Measurements from ENCODE around the gene GABRB2. TPM values are rescaled to one million over a fixed set of nuclear protein-coding genes. Genes with fewer than 3 reads are reported as not detected.

Gene GABRB2
- total and polyA plus RNA-seq, 7 experiments from 2014 or later = not detected

DNA sequence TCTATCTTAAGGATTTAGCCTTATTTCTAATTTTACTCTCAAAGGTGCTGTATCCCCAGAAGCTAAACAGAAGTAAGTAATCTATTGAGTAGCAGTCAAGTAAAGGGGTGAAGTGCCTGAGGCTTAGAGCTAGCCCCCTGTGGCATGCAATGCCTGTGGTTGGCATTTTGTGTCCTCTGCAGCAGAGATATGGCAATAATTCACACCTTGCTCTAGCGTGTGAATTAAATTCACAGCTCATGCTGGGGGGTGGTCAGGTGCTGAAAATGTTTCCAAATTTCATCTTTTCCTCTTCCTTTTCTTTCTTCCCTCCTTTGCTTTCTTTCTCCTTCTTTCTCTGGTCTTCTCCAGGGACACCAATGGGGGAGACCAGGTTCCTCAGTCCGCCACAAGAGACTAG is 262.1 kb downstream of the GABRB2 start:
- Histone ChIP-seq H3K4me3 (ENCODE audit: low read length) (no peak overlapping the region), H3K27ac (ENCODE audit: low read depth, low read length) (no peak overlapping the region), H3K9me3 (ENCODE audit: control insufficient read depth in 2 of 3, low read length in 3 of 3) (no peaks in the 10 kb centered on the region), H3K4me1 (ENCODE audit: control insufficient read depth in 2 of 2, insufficient read depth in 2 of 2, low read length in 2 of 2) (no peaks in the 10 kb centered on the region), H3K36me3 (ENCODE audit: control insufficient read depth in 2 of 3, insufficient read depth in 3 of 3, low read length in 3 of 3) (no peaks in the 10 kb centered on the region), H3K27me3 (ENCODE audit: control insufficient read depth in 2 of 2, insufficient read depth in 2 of 2, low read length in 2 of 2) (no peaks in the 10 kb centered on the region)
- ChIA-PET POLR2A (no interaction called here), CTCF (no interaction called here)
- DNase-seq = no peak
- Mint-ChIP-seq H3K4me1 (peaks cover 0 to 4% (median 0%) of the 10 kb centered on the region in 7 donors), H3K9me3 (peaks cover 0 to 14% (median 4%) of the 10 kb centered on the region in 11 donors), H3K36me3 (no peaks in the 10 kb centered on the region), H3K27ac (no peak overlapping the region), H3K27me3 (peaks cover 0 to 5% (median 0%) of the 10 kb centered on the region in 5 donors), H3K4me3 (no peak overlapping the region)
- intact Hi-C loops (cut with micrococcal nuclease) = no loop called here
- ATAC-seq = no peak

DNA sequence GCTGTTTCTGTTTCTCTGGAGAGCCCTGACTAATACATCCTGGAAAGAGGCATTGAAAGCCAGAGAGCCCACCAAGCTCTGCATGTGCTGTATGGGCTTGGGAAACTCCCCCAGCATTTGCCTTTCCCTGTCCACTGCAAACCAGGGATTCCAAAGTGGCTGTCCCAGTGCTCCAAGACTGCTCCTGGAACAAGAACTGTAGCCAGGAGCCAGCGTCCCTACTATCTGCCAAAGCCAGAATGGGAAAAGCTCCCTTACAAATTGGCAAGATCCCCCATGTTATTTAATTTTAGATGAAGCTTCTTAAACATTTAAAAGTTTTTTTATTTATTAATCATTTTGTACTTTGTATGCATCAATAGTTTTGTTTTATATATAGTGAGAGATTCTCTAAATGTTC is 263.2 kb downstream of the GABRB2 start:
- no peaks in the 10 kb centered on the region for H3K27me3 ChIP-seq (ENCODE audit: control insufficient read depth in 2 of 2, insufficient read depth in 2 of 2, low read length in 2 of 2)
- POLR2A ChIA-PET = no interaction called here
- no peaks in the 10 kb centered on the region for H3K9me3 ChIP-seq (ENCODE audit: control insufficient read depth in 2 of 3, low read length in 3 of 3)
- intact Hi-C loops (cut with micrococcal nuclease) = no loop called here
- no peak overlapping the region for H3K4me3 Mint-ChIP-seq
- H3K9me3 Mint-ChIP-seq = peaks cover 0 to 14% (median 4%) of the 10 kb centered on the region in 11 donors
- ATAC-seq = no peak
- peaks cover 0 to 4% (median 0%) of the 10 kb centered on the region in 7 donors for H3K4me1 Mint-ChIP-seq
- H3K36me3 ChIP-seq (ENCODE audit: control insufficient read depth in 2 of 3, insufficient read depth in 3 of 3, low read length in 3 of 3) = no peaks in the 10 kb centered on the region
- H3K36me3 Mint-ChIP-seq = no peaks in the 10 kb centered on the region
- H3K27ac Mint-ChIP-seq = no peak overlapping the region
- no peak overlapping the region for H3K27ac ChIP-seq (ENCODE audit: low read depth, low read length)
- no peak overlapping the region for H3K4me3 ChIP-seq (ENCODE audit: low read length)
- peaks cover 0 to 5% (median 0%) of the 10 kb centered on the region in 5 donors for H3K27me3 Mint-ChIP-seq
- no peak for DNase-seq
- no peaks in the 10 kb centered on the region for H3K4me1 ChIP-seq (ENCODE audit: control insufficient read depth in 2 of 2, insufficient read depth in 2 of 2, low read length in 2 of 2)
- CTCF ChIA-PET = no interaction called here

DNA sequence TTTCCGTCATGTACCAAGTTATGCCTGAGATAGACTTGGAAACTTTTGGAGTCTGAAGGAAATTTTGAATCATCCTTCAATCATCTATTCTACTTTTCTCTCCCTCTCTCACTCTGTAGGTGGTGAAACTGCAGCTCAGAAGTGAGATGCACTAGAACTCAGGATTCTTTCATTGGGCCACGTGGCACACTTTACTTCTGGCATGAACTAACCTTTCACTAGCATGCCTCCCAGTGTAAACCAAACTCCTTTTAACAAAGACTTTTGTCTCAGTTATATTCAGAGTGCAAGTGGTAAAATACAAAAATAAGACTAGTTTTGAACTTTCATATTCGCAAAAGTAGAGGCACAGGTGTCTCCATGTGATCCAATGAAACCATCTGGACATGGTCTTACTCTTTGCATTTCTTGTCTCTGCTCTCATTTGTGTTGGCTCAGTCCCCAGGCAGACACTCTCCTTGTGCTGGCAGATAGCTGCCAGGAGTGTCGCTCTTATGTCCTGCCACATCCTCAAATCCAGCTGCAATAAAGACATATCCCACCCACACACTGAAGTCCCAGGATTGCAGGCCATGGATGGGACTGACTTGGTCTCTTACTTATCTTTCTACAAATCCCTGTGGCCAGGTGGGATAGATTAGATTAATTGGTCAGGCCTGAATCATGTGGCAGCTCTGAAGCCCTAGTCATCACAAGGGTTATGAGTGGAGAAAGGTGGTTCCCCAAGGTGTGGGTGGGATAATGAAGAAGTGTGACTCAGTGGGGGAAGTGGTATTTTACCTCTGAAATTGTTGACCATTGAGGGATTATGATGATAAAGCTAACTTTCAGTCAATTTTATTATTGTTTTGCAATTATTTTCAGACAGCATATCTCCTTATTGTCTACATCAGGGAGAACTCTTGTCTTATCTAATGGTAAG is 267.5 kb downstream of the GABRB2 start:
- DNase-seq = no peak
- Mint-ChIP-seq H3K27me3 (peaks cover 0 to 5% (median 0%) of the 10 kb centered on the region in 5 donors), H3K4me1 (peaks cover 0 to 3% (median 0%) of the 10 kb centered on the region in 7 donors), H3K9me3 (peaks cover 0 to 12% (median 4%) of the 10 kb centered on the region in 11 donors), H3K27ac (no peak overlapping the region), H3K36me3 (no peaks in the 10 kb centered on the region), H3K4me3 (no peak overlapping the region)
- Histone ChIP-seq H3K27me3 (ENCODE audit: control insufficient read depth in 2 of 2, insufficient read depth in 2 of 2, low read length in 2 of 2) (no peaks in the 10 kb centered on the region), H3K9me3 (ENCODE audit: control insufficient read depth in 2 of 3, low read length in 3 of 3) (no peaks in the 10 kb centered on the region), H3K36me3 (ENCODE audit: control insufficient read depth in 2 of 3, insufficient read depth in 3 of 3, low read length in 3 of 3) (no peaks in the 10 kb centered on the region), H3K27ac (ENCODE audit: low read depth, low read length) (no peak overlapping the region), H3K4me1 (ENCODE audit: control insufficient read depth in 2 of 2, insufficient read depth in 2 of 2, low read length in 2 of 2) (no peaks in the 10 kb centered on the region), H3K4me3 (ENCODE audit: low read length) (no peak overlapping the region)
- intact Hi-C loops (cut with micrococcal nuclease) = no loop called here
- no peak for ATAC-seq
- POLR2A ChIA-PET = no interaction called here
- CTCF ChIA-PET = no interaction called here

DNA sequence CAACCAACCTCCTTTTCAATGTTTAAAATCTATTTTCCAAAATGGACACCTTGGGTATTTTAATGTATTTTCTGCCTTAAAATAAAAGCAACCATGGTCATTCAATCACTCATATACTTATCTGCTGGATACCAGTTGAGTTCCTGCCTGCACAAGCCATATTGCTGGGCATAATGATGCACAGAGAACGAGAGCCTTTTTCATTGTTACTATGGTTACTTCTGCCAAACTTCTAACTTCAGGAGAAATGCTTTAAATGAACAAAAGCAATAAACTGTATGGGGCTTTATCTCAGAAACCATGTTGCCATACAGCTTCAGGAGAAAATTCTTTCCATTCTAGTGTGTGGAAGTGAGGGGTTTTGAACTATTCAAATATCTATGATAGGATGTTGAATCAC is 269.5 kb downstream of the GABRB2 start:
- H3K27me3 Mint-ChIP-seq = peaks cover 0 to 5% (median 0%) of the 10 kb centered on the region in 5 donors
- peaks cover 0 to 3% (median 0%) of the 10 kb centered on the region in 7 donors for H3K4me1 Mint-ChIP-seq
- ChIA-PET POLR2A (no interaction called here), CTCF (no interaction called here)
- ATAC-seq = no peak
- Histone ChIP-seq H3K27me3 (ENCODE audit: control insufficient read depth in 2 of 2, insufficient read depth in 2 of 2, low read length in 2 of 2) (no peaks in the 10 kb centered on the region), H3K4me3 (ENCODE audit: low read length) (no peak overlapping the region), H3K4me1 (ENCODE audit: control insufficient read depth in 2 of 2, insufficient read depth in 2 of 2, low read length in 2 of 2) (no peaks in the 10 kb centered on the region), H3K27ac (ENCODE audit: low read depth, low read length) (no peak overlapping the region), H3K36me3 (ENCODE audit: control insufficient read depth in 2 of 3, insufficient read depth in 3 of 3, low read length in 3 of 3) (no peaks in the 10 kb centered on the region), H3K9me3 (ENCODE audit: control insufficient read depth in 2 of 3, low read length in 3 of 3) (no peaks in the 10 kb centered on the region)
- no peak for DNase-seq
- H3K9me3 Mint-ChIP-seq = peaks cover 0 to 9% (median 5%) of the 10 kb centered on the region in 11 donors
- no peak overlapping the region for H3K4me3 Mint-ChIP-seq
- H3K36me3 Mint-ChIP-seq = no peaks in the 10 kb centered on the region
- no peak overlapping the region for H3K27ac Mint-ChIP-seq
- intact Hi-C loops (cut with micrococcal nuclease) = no loop called here

DNA sequence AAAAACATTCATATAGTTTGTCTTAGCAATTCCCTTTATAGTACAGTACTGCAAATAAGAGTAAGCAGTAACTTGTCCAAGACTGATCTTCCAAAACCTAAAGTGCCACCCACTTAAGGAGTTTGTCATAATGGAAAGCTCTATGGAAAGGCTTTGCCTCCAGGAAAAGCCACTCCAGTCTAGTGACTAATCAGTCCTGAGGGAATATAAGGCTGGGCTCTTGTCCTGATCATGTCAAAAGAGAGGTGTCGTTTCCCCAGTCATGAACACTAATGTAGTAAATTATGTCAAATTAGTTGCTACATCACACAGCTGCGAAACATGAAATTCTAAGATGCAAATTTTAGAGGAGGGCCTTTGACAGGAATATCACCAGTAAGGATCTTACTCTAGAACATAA is 271.6 kb downstream of the GABRB2 start:
- no peak overlapping the region for H3K4me3 Mint-ChIP-seq
- no peaks in the 10 kb centered on the region for H3K4me1 Mint-ChIP-seq
- ATAC-seq = no peak
- Histone ChIP-seq H3K4me3 (ENCODE audit: low read length) (no peak overlapping the region), H3K4me1 (ENCODE audit: control insufficient read depth in 2 of 2, insufficient read depth in 2 of 2, low read length in 2 of 2) (no peaks in the 10 kb centered on the region), H3K9me3 (ENCODE audit: control insufficient read depth in 2 of 3, low read length in 3 of 3) (no peaks in the 10 kb centered on the region), H3K27me3 (ENCODE audit: control insufficient read depth in 2 of 2, insufficient read depth in 2 of 2, low read length in 2 of 2) (no peaks in the 10 kb centered on the region), H3K36me3 (ENCODE audit: control insufficient read depth in 2 of 3, insufficient read depth in 3 of 3, low read length in 3 of 3) (no peaks in the 10 kb centered on the region), H3K27ac (ENCODE audit: low read depth, low read length) (no peak overlapping the region)
- H3K9me3 Mint-ChIP-seq = peaks cover 0 to 9% (median 2%) of the 10 kb centered on the region in 11 donors
- no peak overlapping the region for H3K27ac Mint-ChIP-seq
- no peaks in the 10 kb centered on the region for H3K27me3 Mint-ChIP-seq
- ChIA-PET POLR2A (no interaction called here), CTCF (no interaction called here)
- no peaks in the 10 kb centered on the region for H3K36me3 Mint-ChIP-seq
- no peak for DNase-seq
- intact Hi-C loops (cut with micrococcal nuclease) = no loop called here

DNA sequence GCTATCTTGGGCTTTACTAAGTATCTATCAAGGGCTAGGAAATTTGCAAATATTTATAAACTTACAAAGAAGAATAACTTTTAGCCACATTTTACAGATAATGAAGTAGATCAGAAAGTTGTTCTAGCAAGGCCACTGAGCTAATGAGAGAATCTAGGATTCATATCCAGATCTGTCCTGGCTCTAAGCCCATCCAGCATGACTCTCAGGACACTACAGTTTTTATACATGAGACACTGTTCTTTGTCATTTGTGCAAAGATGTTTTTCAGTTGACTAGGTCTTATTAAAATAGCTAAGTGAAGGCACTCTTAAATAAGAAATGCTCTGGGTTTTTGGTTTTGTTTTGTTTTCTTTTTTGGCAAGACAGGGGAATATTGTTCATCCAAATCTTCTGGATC is 273.1 kb downstream of the GABRB2 start:
- H3K4me1 ChIP-seq (ENCODE audit: control insufficient read depth in 2 of 2, insufficient read depth in 2 of 2, low read length in 2 of 2) = no peaks in the 10 kb centered on the region
- CTCF ChIA-PET = interaction anchor here (0.7 kb wide), 1 partner anchor 464 kb away, joined by 4 read pairs; no protein-coding TSS in a partner anchor
- no peaks in the 10 kb centered on the region for H3K36me3 ChIP-seq (ENCODE audit: control insufficient read depth in 2 of 3, insufficient read depth in 3 of 3, low read length in 3 of 3)
- Mint-ChIP-seq H3K9me3 (peaks cover 0 to 17% (median 5%) of the 10 kb centered on the region in 11 donors), H3K36me3 (no peaks in the 10 kb centered on the region), H3K4me3 (no peak overlapping the region), H3K27ac (no peak overlapping the region), H3K4me1 (no peaks in the 10 kb centered on the region), H3K27me3 (no peaks in the 10 kb centered on the region)
- H3K4me3 ChIP-seq (ENCODE audit: low read length) = no peak overlapping the region
- H3K27me3 ChIP-seq (ENCODE audit: control insufficient read depth in 2 of 2, insufficient read depth in 2 of 2, low read length in 2 of 2) = no peaks in the 10 kb centered on the region
- DNase-seq (no peak), ATAC-seq (no peak)
- intact Hi-C loops (cut with micrococcal nuclease) = no loop called here
- H3K9me3 ChIP-seq (ENCODE audit: control insufficient read depth in 2 of 3, low read length in 3 of 3) = no peaks in the 10 kb centered on the region
- no peak overlapping the region for H3K27ac ChIP-seq (ENCODE audit: low read depth, low read length)
- POLR2A ChIA-PET = no interaction called here

DNA sequence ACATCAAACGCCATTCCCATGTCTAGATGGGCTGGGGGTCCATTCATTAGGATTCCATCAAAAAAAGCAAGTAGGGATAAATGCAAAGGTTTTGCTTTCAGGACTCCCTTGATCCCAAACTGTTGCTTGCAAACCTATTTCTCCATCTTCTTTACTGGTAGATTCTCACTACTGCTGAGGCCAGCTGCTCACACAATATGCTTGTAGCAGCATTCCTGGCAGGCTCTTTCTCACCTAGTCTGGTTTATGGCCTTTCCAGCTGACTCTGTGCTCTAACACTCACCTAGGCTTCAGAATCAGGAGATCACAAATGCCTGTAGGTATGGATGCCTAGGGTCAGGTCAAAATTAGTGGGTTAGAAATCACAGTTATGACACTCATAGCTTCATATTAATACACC is 274.7 kb downstream of the GABRB2 start:
- intact Hi-C loops (cut with micrococcal nuclease) = no loop called here
- Mint-ChIP-seq H3K27me3 (no peaks in the 10 kb centered on the region), H3K27ac (no peak overlapping the region), H3K4me3 (no peak overlapping the region), H3K4me1 (no peaks in the 10 kb centered on the region), H3K36me3 (no peaks in the 10 kb centered on the region), H3K9me3 (peaks cover 0 to 12% (median 5%) of the 10 kb centered on the region in 11 donors)
- Histone ChIP-seq H3K27me3 (ENCODE audit: control insufficient read depth in 2 of 2, insufficient read depth in 2 of 2, low read length in 2 of 2) (no peaks in the 10 kb centered on the region), H3K27ac (ENCODE audit: low read depth, low read length) (no peak overlapping the region), H3K4me3 (ENCODE audit: low read length) (no peak overlapping the region), H3K36me3 (ENCODE audit: control insufficient read depth in 2 of 3, insufficient read depth in 3 of 3, low read length in 3 of 3) (no peaks in the 10 kb centered on the region), H3K4me1 (ENCODE audit: control insufficient read depth in 2 of 2, insufficient read depth in 2 of 2, low read length in 2 of 2) (no peaks in the 10 kb centered on the region), H3K9me3 (ENCODE audit: control insufficient read depth in 2 of 3, low read length in 3 of 3) (no peaks in the 10 kb centered on the region)
- ChIA-PET POLR2A (no interaction called here), CTCF (no interaction called here)
- ATAC-seq = no peak
- no peak for DNase-seq
